HG03354 (cell line): ENCODE results near the gene MEX3D.

Experiments used
- ATAC-seq: cut with Tn5 transposase; IDR thresholded peaks from one replicate; pipeline ENCODE4 v1.9.1; 2021; ENCODE audit warnings: mild to moderate bottlenecking; ENCODE audit not compliant: unreplicated experiment, poor library complexity, severe bottlenecking

The MEX3D gene

GRCh38 chr19:1575323-1576241, 7.5 kb upstream of the MEX3D start:
- no peak for ATAC-seq

- no peak for ATAC-seq
These were observed 6.4 kb upstream of the MEX3D start for GRCh38 chr19:1574354-1575136.

- ATAC-seq, result no peak
These were observed 4.7 kb upstream of the MEX3D start for GRCh38 chr19:1572795-1573194.

GRCh38 chr19:1571358-1571757, 3.2 kb upstream of the MEX3D start:
- no peak for ATAC-seq

GRCh38 chr19:1570836-1571235, 2.7 kb upstream of the MEX3D start:
- ATAC-seq, result no peak

- ATAC-seq, result no peak
These were observed 1.9 kb upstream of the MEX3D start for GRCh38 chr19:1569997-1570396.

GRCh38 chr19:1567848-1568227, 287 bp downstream of the MEX3D start:
- peak; percentile 31 for ATAC-seq

- ATAC-seq, result no peak
These were observed 843 bp downstream of the MEX3D start for GRCh38 chr19:1567116-1567847.

- ATAC-seq, result no peak
These were observed 1.6 kb downstream of the MEX3D start for GRCh38 chr19:1566392-1567115.

GRCh38 chr19:1563251-1563650, 4.9 kb downstream of the MEX3D start:
- no peak for ATAC-seq

- ATAC-seq, result no peak
These were observed 6.8 kb downstream of the MEX3D start for GRCh38 chr19:1561236-1561842.

GRCh38 chr19:1560286-1560882, 7.7 kb downstream of the MEX3D start:
- ATAC-seq, result no peak

- no peak for ATAC-seq
These were observed 9.6 kb downstream of the MEX3D start for GRCh38 chr19:1558552-1558951.

- ATAC-seq, result no peak
These were observed 11.6 kb downstream of the MEX3D start for GRCh38 chr19:1556390-1557070.

- no peak for ATAC-seq
These were observed 12.4 kb downstream of the MEX3D start for GRCh38 chr19:1555487-1556389.

- ATAC-seq, result no peak
These were observed 13.2 kb downstream of the MEX3D start for GRCh38 chr19:1554968-1555367.

- no peak for ATAC-seq
These were observed 14.7 kb downstream of the MEX3D start for GRCh38 chr19:1553415-1553814.
